IPS-NIHi11 (cell line): ENCODE data around the gene CARMIL1.

Experiments used
- DNase-seq: peaks from one replicate; pipeline ENCODE4 v3.0.0; 2012; ENCODE audit warnings: mixed read lengths, low spot score

Gene CARMIL1

GRCh38 chr6:25659633-25660368, 380.6 kb downstream of the CARMIL1 start:
- DNase-seq: no peak

- DNase-seq: no peak
Observed at GRCh38 chr6:25660512-25660911, 381.3 kb downstream of the CARMIL1 start.

- DNase-seq: no peak
Observed at GRCh38 chr6:25661129-25661779, 382.1 kb downstream of the CARMIL1 start.

- DNase-seq: no peak
Observed at GRCh38 chr6:25665455-25665854, 386.3 kb downstream of the CARMIL1 start.

- DNase-seq: no peak
Observed at GRCh38 chr6:25669413-25669812, 390.2 kb downstream of the CARMIL1 start.
